K562 (cell line): ENCODE results near the gene SOHLH1. TPM values are rescaled to one million over a fixed set of nuclear protein-coding genes. Genes with fewer than 3 reads are reported as not detected.

ENCODE experiments used
- FOXA3 ChIP-seq, 2 experiments: fragments of 450-650 bp in 1 of 2; sonication (generic) in 1 of 2; formaldehyde crosslinking; IDR thresholded peaks in 1 of 2; conservative IDR thresholded peaks in 1 of 2; 2 replicates each; pipeline versions ENCODE4 v1.4.0 to v1.8.0; 2020 to 2022; ENCODE audit warnings: mild to moderate bottlenecking in 2 of 2, missing genetic modification reagents in 1 of 2
- FOXM1 ChIP-seq, 2 experiments: fragments of 450-650 bp in 1 of 2; sonication (generic) in 1 of 2; formaldehyde crosslinking in 1 of 2; IDR thresholded peaks; 2 replicates each; pipeline versions ENCODE4 v1.6.1 to v1.9.0; 2017 to 2022; ENCODE audit warnings: low read depth in 2 of 2, mild to moderate bottlenecking in 2 of 2, missing genetic modification reagents in 1 of 2, moderate library complexity in 1 of 2
- RCOR1 ChIP-seq, 2 experiments: IDR thresholded peaks; 2 replicates each; pipeline ENCODE4 v1.6.1; 2012; ENCODE audit warnings: low read depth in 2 of 2, low read length in 2 of 2, borderline replicate concordance in 1 of 2, improper control_type of control experiment in 1 of 2
- SPI1 ChIP-seq: IDR thresholded peaks from 2 replicates; pipeline ENCODE4 v1.6.1; 2011; ENCODE audit warnings: low read depth, low read length, control low read depth, borderline replicate concordance
- ZKSCAN1 ChIP-seq: fragments of 150-350 bp; IDR thresholded peaks from 2 replicates; pipeline ENCODE4 v1.6.1; 2016; ENCODE audit warnings: low read depth, low read length
- ZNF696 ChIP-seq: fragments of 250-450 bp; sonication (Bioruptor Pico); conservative IDR thresholded peaks from 2 replicates; pipeline ENCODE4 v1.4.0; 2020; ENCODE audit warnings: mild to moderate bottlenecking, moderate library complexity
- ZNF717 ChIP-seq: fragments of 250-450 bp; sonication (Bioruptor Pico); IDR thresholded peaks from 2 replicates; pipeline ENCODE4 v1.5.0; 2021
- polyA plus RNA-seq, 8 experiments: library from polyadenylated mRNA; depleted of rRNA in 4 of 8; stranded (reverse) in 5 of 8; unstranded in 3 of 8; fragments of >200 nt; fragmentation: Nextera tagmentation in 2 of 8; fragmentation: Illumina TruSeq in 1 of 8; extraction: Ambion mirVana in 2 of 8; extraction: Trizol in 1 of 8; gene quantifications; 2 replicates each; pipeline versions ENCODE4 v1.2.1 to v1.2.3, GENCODE V29; 2011 to 2014; ENCODE audit warnings: inconsistent platforms in 1 of 8, missing spikeins in 1 of 8
- total RNA-seq, 7 experiments: library from RNA; depleted of rRNA in 6 of 7; stranded (reverse); fragments of >200 nt in 6 of 7; fragmentation: Illumina TruSeq in 2 of 7; extraction: Trizol in 2 of 7; gene quantifications; 2 replicates each; pipeline versions ENCODE4 v1.2.1 to v1.2.3, GENCODE V29; 2011 to 2021; ENCODE audit warnings: low replicate concordance in 1 of 7
- TF ChIP-seq, protein P1 (sequence below), 2 experiments: fragments of 200-800 bp in 1 of 2; sonication (Bioruptor generic) in 1 of 2; sonication (generic) in 1 of 2; formaldehyde crosslinking in 1 of 2; IDR thresholded peaks in 1 of 2; conservative IDR thresholded peaks in 1 of 2; 2 replicates each; pipeline versions ENCODE4 v1.5.0 to v1.6.1; 2016 to 2020; ENCODE audit warnings: missing compliant biosample characterization in 1 of 2, missing genetic modification characterization in 1 of 2, missing genetic modification reagents in 1 of 2

Gene SOHLH1
- total and polyA plus RNA-seq, 9 of the 15 experiments (the other 6 are each of a cell fraction or from before 2014, with no cell fraction given): 0.17 to 0.41 (median 0.29) TPM; not detected in 6

DNA sequence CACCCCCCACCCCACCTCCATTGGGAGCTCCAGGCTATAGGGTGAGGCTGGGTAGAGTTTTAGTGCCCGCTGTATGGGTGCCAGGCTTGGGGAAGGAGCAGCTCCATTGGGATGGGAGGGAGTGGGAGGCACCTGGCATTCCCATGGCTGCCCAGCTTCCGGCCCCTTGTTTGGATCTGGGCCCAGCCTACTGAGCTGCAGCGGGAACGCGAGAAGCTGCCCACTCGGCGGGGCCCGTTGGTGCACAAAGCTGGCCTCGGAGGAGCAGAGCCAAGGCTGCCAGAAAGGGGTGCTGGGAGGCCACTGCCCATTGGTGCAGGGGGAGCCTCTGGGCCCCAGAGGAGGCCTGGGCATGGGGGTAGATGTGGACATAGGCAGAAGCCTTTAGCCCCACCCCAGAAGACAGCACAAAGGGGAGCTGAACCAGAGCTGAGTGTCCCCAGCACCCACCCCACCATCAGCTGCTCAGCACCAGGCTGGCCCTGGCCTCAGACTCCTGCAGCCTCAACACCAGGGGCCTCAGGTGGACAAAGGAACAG is 31.7 kb downstream of the SOHLH1 start (continued):
- no peak for TF ChIP-seq FOXM1 (IDR thresholded peaks at IDR 0.05; ENCODE audit: low read depth)
- TF ChIP-seq FOXM1 (CRISPR knock-in tag; IDR thresholded peaks at IDR 0.05; ENCODE audit: low read depth): no peak
- TF ChIP-seq, protein P1, sequence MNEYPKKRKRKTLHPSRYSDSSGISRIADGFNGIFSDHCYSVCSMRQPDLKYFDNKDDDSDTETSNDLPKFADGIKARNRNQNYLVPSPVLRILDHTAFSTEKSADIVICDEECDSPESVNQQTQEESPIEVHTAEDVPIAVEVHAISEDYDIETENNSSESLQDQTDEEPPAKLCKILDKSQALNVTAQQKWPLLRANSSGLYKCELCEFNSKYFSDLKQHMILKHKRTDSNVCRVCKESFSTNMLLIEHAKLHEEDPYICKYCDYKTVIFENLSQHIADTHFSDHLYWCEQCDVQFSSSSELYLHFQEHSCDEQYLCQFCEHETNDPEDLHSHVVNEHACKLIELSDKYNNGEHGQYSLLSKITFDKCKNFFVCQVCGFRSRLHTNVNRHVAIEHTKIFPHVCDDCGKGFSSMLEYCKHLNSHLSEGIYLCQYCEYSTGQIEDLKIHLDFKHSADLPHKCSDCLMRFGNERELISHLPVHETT (CRISPR knock-in tag; conservative IDR thresholded peaks at IDR 0.05 in 1 of 2, IDR thresholded peaks at IDR 0.05 in 1 of 2): no peak
- no peak for TF ChIP-seq SPI1
- TF ChIP-seq ZKSCAN1: no peak
- no peak for TF ChIP-seq ZNF717 (CRISPR knock-in tag)
- TF ChIP-seq RCOR1 (IDR thresholded peaks at IDR 0.05; ENCODE audit: borderline replicate concordance in 1 of 2, low read depth in 2 of 2, low read length in 2 of 2): no peak
- no peak for TF ChIP-seq FOXA3 (CRISPR knock-in tag; conservative IDR thresholded peaks at IDR 0.05 in 1 of 2, IDR thresholded peaks at IDR 0.05 in 1 of 2)
- TF ChIP-seq ZNF696: no peak
- TF ChIP-seq, all 486 proteins: peak for 0
